Ammon's horn (tissue), 1 donor: ENCODE results near the gene AEN.
"Not testable (repeated sequence)": the region's sequence is repeated elsewhere in the genome, so short reads cannot be mapped to it uniquely, and the experiment has no call there.

Experiments used
- DNase-seq: peaks from one replicate; pipeline ENCODE4 v3.0.0-alpha.2; 2016; ENCODE audit warnings: low spot score

AEN gene

GRCh38 chr15:88631464-88632028, 10.4 kb downstream of the AEN start:
- no peak for DNase-seq

- not testable (repeated sequence) for DNase-seq
Measured at GRCh38 chr15:88632797-88633196, 11.7 kb downstream of the AEN start.

- no peak for DNase-seq
Measured at GRCh38 chr15:88634449-88634848, 13.3 kb downstream of the AEN start.

- DNase-seq: no peak
Measured at GRCh38 chr15:88635318-88635717, 14.2 kb downstream of the AEN start.

GRCh38 chr15:88636050-88636449, 14.9 kb downstream of the AEN start:
- no peak for DNase-seq

GRCh38 chr15:88636654-88637053, 15.5 kb downstream of the AEN start:
- no peak for DNase-seq

- DNase-seq: no peak
Measured at GRCh38 chr15:88637436-88637835, 16.3 kb downstream of the AEN start.

GRCh38 chr15:88637841-88638625, 16.9 kb downstream of the AEN start:
- DNase-seq: no peak

GRCh38 chr15:88638626-88639372, 17.7 kb downstream of the AEN start, which contains the start of gene ISG20:
Gene ISG20 (plus strand): TSS chr15:88639016. CDS start chr15:88639367, 351 bp downstream.
- DNase-seq: peak; percentile 86

GRCh38 chr15:88641959-88642452, 20.9 kb downstream of the AEN start:
- no peak for DNase-seq

- not testable (repeated sequence) for DNase-seq
Measured at GRCh38 chr15:88642514-88642913, 21.4 kb downstream of the AEN start.

GRCh38 chr15:88644741-88645140, 23.6 kb downstream of the AEN start:
- no peak for DNase-seq

- DNase-seq: no peak
Measured at GRCh38 chr15:88645171-88646087, 24.3 kb downstream of the AEN start.

- DNase-seq: no peak
Measured at GRCh38 chr15:88646088-88646405, 24.9 kb downstream of the AEN start.

GRCh38 chr15:88646951-88647350, 25.8 kb downstream of the AEN start:
- no peak for DNase-seq

- DNase-seq: no peak
Measured at GRCh38 chr15:88647351-88648105, 26.4 kb downstream of the AEN start.

GRCh38 chr15:88648357-88649214, 27.4 kb downstream of the AEN start:
- DNase-seq: no peak

GRCh38 chr15:88649286-88649733, 28.2 kb downstream of the AEN start:
- peak; percentile 92 for DNase-seq

GRCh38 chr15:88649753-88650551, 28.8 kb downstream of the AEN start:
- no peak for DNase-seq
